Common myeloid progenitor, CD34-positive (primary cell): ENCODE measurements around the gene EPX.
A peak's percentile ranks its signal among the peaks of the same experiment; 100 is the strongest.

ENCODE experiments used
- CTCF ChIA-PET: fragments of 350-600 bp; sonication (Branson Sonifier 250); formaldehyde crosslinking; loops from one replicate; lab custom pipeline; 2021; ENCODE audit warnings: antibody characterized with exemption; lab: Charles Lee
- POLR2A ChIA-PET: fragments of 350-600 bp; sonication (Branson Sonifier 250); formaldehyde crosslinking; loops from one replicate; lab custom pipeline; 2021; ENCODE audit warnings: antibody characterized with exemption; lab: Charles Lee
- DNase-seq, 3 donors: peaks; one replicate each; pipeline versions ENCODE4 v3.0.0 to v3.0.0-alpha.2; 2013
- H3K27ac ChIP-seq, 2 experiments: 1 replicate in 1 of 2; 2 replicates in 1 of 2; pipeline ENCODE4 v1.7.0; 2013; ENCODE audit warnings: inconsistent platforms in 2 of 2, low read length in 2 of 2, mild to moderate bottlenecking in 2 of 2, low read depth in 1 of 2, moderate library complexity in 1 of 2; ENCODE audit not compliant: severe bottlenecking in 2 of 2, insufficient read depth in 1 of 2, poor library complexity in 1 of 2
- H3K27me3 ChIP-seq, 5 experiments: replicated peaks in 2 of 5; 1 replicate in 3 of 5; 2 replicates in 2 of 5; pipeline versions ENCODE4 v1.6.1 to v1.7.0; 2013; ENCODE audit warnings: low read length in 4 of 5, mild to moderate bottlenecking in 2 of 5, moderate library complexity in 2 of 5, inconsistent platforms in 1 of 5; ENCODE audit not compliant: insufficient read depth in 5 of 5, control insufficient read depth in 4 of 5
- H3K36me3 ChIP-seq, 4 experiments: 1 replicate in 2 of 4; 2 replicates in 2 of 4; pipeline versions ENCODE4 v1.6.1 to v1.7.0; 2013; ENCODE audit warnings: low read length in 3 of 4, control low read depth in 1 of 4, mild to moderate bottlenecking in 1 of 4; ENCODE audit not compliant: control insufficient read depth in 4 of 4, insufficient read depth in 4 of 4
- H3K4me1 ChIP-seq, 4 experiments: 1 replicate in 3 of 4; 2 replicates in 1 of 4; pipeline versions ENCODE4 v1.6.1 to v1.7.1; 2013; ENCODE audit warnings: low read length in 3 of 4, mild to moderate bottlenecking in 3 of 4, control low read depth in 1 of 4, inconsistent platforms in 1 of 4, moderate library complexity in 1 of 4; ENCODE audit not compliant: control insufficient read depth in 4 of 4, insufficient read depth in 4 of 4; ENCODE audit errors: control extremely low read depth in 1 of 4
- H3K4me3 ChIP-seq, 7 experiments: 1 replicate in 4 of 7; 2 replicates in 3 of 7; pipeline versions ENCODE4 v1.5.1 to v1.7.0; 2013; ENCODE audit warnings: mild to moderate bottlenecking in 7 of 7, low read length in 6 of 7, moderate library complexity in 6 of 7, inconsistent platforms in 2 of 7, low read depth in 2 of 7, control low read depth in 1 of 7; ENCODE audit not compliant: insufficient read depth in 4 of 7, control insufficient read depth in 1 of 7; ENCODE audit errors: extremely low read depth in 1 of 7
- H3K9me3 ChIP-seq, 5 experiments: 1 replicate in 4 of 5; 2 replicates in 1 of 5; pipeline versions ENCODE4 v1.6.1 to v1.7.1; 2013; ENCODE audit warnings: low read length in 4 of 5, mild to moderate bottlenecking in 2 of 5, inconsistent platforms in 1 of 5, low read depth in 1 of 5, moderate library complexity in 1 of 5; ENCODE audit not compliant: control insufficient read depth in 4 of 5, insufficient read depth in 2 of 5; ENCODE audit errors: control extremely low read depth in 1 of 5
- WGBS: methylation state at CpG from one replicate; pipeline ENCODE4 v1.1.5; 2013; ENCODE audit not compliant: insufficient coverage; 5-methylcytosine and 5-hydroxymethylcytosine counted together

Gene EPX

GRCh38 chr17:58219007-58219788 lies 26.7 kb downstream of the EPX start, which contains the start of gene MKS1:
MKS1 (minus strand) TSS chr17:58219255; CDS start chr17:58219230, 25 bp downstream.
- Histone ChIP-seq H3K36me3 (peaks cover 3 to 16% (median 7%) of the 10 kb centered on the region in 4 experiments), H3K27me3 (no peaks in the 10 kb centered on the region), H3K4me3 (peak within 1 kb of the TSS; percentile 65 to 97 (median 87)), H3K4me1 (peaks cover 6 to 18% (median 14%) of the 10 kb centered on the region in 4 experiments), H3K9me3 (no peaks in the 10 kb centered on the region), H3K27ac (peak within 1 kb of the TSS; percentile 86 to 94)
- ChIA-PET POLR2A (interaction anchor here (0.8 to 1.6 kb wide), 3 partner anchors 19 to 65 kb away, joined by 3 to 5 read pairs (median 3); no protein-coding TSS in a partner anchor), CTCF (interaction anchor here (1.0 to 1.8 kb wide), 6 partner anchors 12 to 97 kb away, joined by 3 to 8 read pairs (median 4); no protein-coding TSS in a partner anchor)
- WGBS = 1% methylated on average over 38 of the region's 56 CpGs
- DNase-seq = peak; percentile 96 to 98 (median 97)

DNA sequence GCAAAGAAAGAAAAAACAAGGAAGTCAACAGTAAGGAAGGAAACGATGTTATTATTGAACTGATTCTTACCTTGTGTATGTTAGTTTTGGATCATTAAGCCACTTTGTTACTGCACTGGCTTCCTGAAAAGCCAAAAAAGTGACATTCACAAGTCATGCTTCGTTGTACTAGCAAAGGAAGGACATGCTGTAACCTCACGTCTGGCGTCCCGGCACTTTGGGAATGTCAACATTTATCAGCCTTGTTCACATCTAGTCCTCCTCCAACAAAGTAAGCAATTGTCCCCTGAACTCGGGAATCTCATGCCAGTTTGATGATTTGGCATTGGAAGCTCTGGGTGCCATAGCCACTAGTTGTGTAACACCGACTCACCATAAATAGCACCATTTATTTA lies 27.3 kb downstream of the EPX start:
- POLR2A ChIA-PET = interaction anchor here (1.0 kb wide), 1 partner anchor 29 kb away, joined by 3 read pairs; no protein-coding TSS in a partner anchor
- 59% methylated on average over 7 of the region's 7 CpGs for WGBS
- no peak for DNase-seq
- Histone ChIP-seq H3K9me3 (no peaks in the 10 kb centered on the region), H3K36me3 (peaks cover under 1 to 12% (median 7%) of the 10 kb centered on the region in 4 experiments), H3K4me1 (peaks cover 6 to 23% (median 17%) of the 10 kb centered on the region in 4 experiments), H3K27me3 (no peaks in the 10 kb centered on the region), H3K4me3 (peak overlapping the region in 4 of 7 experiments; percentile 78 to 97 (median 92)), H3K27ac (peak overlapping the region in 1 of 2 experiments; percentile 94)
- CTCF ChIA-PET = interaction anchor here (1.0 to 1.8 kb wide), 5 partner anchors 12 to 97 kb away, joined by 3 to 8 read pairs (median 3); no protein-coding TSS in a partner anchor

- H3K27me3 ChIP-seq = peaks cover 0 to 1% (median 0%) of the 10 kb centered on the region in 5 experiments
- no peak overlapping the region for H3K4me3 ChIP-seq
- peaks cover 6 to 15% (median 12%) of the 10 kb centered on the region in 4 experiments for H3K4me1 ChIP-seq
- CTCF ChIA-PET = interaction anchor here (0.8 to 0.9 kb wide), 2 partner anchors 12 to 24 kb away, joined by 3 read pairs; no protein-coding TSS in a partner anchor
- no peak overlapping the region for H3K27ac ChIP-seq
- 60% methylated on average over 1 of the region's 1 CpG for WGBS
- peak; percentile 37 to 81 (median 73) for DNase-seq
- POLR2A ChIA-PET = no interaction called here
- H3K36me3 ChIP-seq = no peaks in the 10 kb centered on the region
- H3K9me3 ChIP-seq = no peaks in the 10 kb centered on the region
Measured at GRCh38 chr17:58224315-58224714, 31.8 kb downstream of the EPX start.

DNA sequence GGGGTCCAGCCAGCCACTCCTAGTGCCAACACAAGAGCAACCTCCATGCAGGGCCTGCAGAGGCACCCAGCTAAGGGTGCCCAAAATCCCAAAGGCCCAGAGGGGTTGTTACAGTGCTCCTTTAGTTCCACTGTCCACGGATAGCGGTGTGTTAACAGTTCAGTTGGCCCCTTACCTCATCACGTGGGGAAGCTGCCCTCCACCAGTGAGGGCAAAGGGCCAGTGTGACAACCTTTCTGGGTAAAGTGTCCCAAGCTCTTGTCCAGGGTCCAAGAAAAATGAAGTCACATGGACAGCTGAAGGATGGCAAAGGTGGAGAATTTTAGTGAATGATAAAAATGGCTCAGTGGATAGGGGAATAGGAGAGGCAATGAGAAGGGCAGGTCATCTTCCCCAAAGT lies 35.2 kb downstream of the EPX start:
- peaks cover 0 to 11% (median 7%) of the 10 kb centered on the region in 4 experiments for H3K4me1 ChIP-seq
- DNase-seq = no peak
- H3K27me3 ChIP-seq = peaks cover 0 to 5% (median 0%) of the 10 kb centered on the region in 5 experiments
- ChIA-PET POLR2A (no interaction called here), CTCF (interaction anchor here (0.6 to 2.5 kb wide), 4 partner anchors 8 to 157 kb away, joined by 3 to 10 read pairs (median 5); no protein-coding TSS in a partner anchor)
- no peak overlapping the region for H3K4me3 ChIP-seq
- H3K36me3 ChIP-seq = no peaks in the 10 kb centered on the region
- no peaks in the 10 kb centered on the region for H3K9me3 ChIP-seq
- H3K27ac ChIP-seq = no peak overlapping the region
- WGBS = 89% methylated on average over 3 of the region's 3 CpGs

DNA sequence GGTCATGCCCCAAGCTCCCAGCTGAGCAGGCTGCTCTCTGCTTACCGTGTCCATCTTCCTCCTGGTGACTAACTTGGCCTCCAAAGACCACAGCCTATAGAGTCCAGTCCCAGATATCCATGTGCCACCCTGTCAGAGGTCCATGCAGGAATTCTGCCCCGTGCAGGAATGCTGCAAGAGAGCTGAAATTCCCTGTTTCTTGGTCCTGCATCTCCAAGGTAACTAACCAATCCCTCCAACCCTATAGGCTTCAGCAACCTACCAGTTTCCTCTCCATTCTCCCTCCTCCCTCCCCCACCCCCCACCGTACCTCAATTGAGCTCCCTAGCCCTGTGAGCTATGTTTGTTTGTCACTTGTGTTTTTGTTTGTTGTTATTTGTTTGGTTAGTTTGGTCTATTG lies 36.2 kb downstream of the EPX start:
- DNase-seq = no peak
- ChIA-PET CTCF (interaction anchor here (0.8 to 2.4 kb wide), 3 partner anchors 7 to 29 kb away, joined by 3 to 10 read pairs (median 7); no protein-coding TSS in a partner anchor), POLR2A (no interaction called here)

GRCh38 chr17:58229384-58229783 lies 36.9 kb downstream of the EPX start:
- WGBS = 100% methylated on average over 1 of the region's 1 CpG
- no peak for DNase-seq
- CTCF ChIA-PET = interaction anchor here (2.4 kb wide), 1 partner anchor 29 kb away, joined by 7 read pairs; no protein-coding TSS in a partner anchor

More for the DNA sequence above, 36.2 kb downstream of the EPX start:
- Histone ChIP-seq H3K9me3 (no peaks in the 10 kb centered on the region), H3K27me3 (peaks cover 0 to 7% (median 0%) of the 10 kb centered on the region in 5 experiments), H3K4me3 (no peak overlapping the region), H3K36me3 (no peaks in the 10 kb centered on the region), H3K4me1 (peaks cover 0 to 18% (median 7%) of the 10 kb centered on the region in 4 experiments), H3K27ac (no peak overlapping the region)
- WGBS = 75% methylated on average over 1 of the region's 3 CpGs

More at GRCh38 chr17:58229384-58229783, 36.9 kb downstream of the EPX start:
- H3K4me1 ChIP-seq = peaks cover 0 to 18% (median 3%) of the 10 kb centered on the region in 4 experiments
- H3K4me3 ChIP-seq = no peak overlapping the region
- H3K27me3 ChIP-seq = peaks cover 0 to 8% (median 3%) of the 10 kb centered on the region in 5 experiments
- no peaks in the 10 kb centered on the region for H3K9me3 ChIP-seq
- POLR2A ChIA-PET = no interaction called here
- H3K36me3 ChIP-seq = no peaks in the 10 kb centered on the region
- no peak overlapping the region for H3K27ac ChIP-seq
